GM18520 (cell line): Measurements from ENCODE around the gene GCFC2.
"Not testable (repeated sequence)": the region's sequence is repeated elsewhere in the genome, so short reads cannot be mapped to it uniquely, and the experiment has no call there.

Experiments
- ATAC-seq: cut with Tn5 transposase; IDR thresholded peaks from one replicate; pipeline ENCODE4 v1.9.1; 2021; ENCODE audit not compliant: unreplicated experiment

GCFC2 gene

DNA sequence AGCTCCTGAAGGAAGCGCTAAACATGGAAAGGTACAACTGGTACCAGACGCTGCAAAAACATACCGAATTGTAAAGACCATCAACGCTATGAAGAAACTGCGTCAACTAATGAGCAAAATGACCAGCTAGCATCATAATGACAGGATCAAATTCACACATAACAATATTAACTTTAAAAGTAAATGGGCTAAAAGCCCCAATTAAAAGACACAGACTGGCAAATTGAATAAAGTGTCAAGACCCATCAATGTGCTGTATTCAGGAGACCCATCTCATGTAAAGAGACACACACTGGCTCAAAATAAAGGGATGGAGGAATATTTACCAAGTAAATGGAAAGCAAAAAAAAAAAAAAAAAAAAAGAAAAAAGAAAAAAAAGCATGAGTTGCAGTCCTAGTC lies 27.3 kb downstream of the GCFC2 start:
- not testable (repeated sequence) for ATAC-seq

DNA sequence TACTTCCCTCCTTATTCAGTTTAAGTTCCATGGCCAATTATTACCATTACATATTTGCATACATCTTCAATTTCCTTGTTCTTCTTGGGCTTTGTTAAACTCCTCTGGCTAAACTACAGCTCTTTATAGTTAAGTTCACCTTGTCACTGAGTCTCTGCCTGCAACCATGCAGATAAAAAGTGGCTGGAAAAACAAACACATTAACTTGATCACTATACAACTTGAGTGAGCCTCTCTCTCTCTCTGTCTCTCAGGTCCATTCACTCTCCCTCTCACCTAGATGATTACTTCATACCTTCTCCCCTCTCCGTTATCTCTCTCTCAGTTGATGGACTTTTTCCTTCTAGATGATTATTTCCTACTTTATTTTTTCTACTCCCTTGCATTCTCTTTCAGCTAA lies 30.3 kb downstream of the GCFC2 start:
- ATAC-seq, result no peak

DNA sequence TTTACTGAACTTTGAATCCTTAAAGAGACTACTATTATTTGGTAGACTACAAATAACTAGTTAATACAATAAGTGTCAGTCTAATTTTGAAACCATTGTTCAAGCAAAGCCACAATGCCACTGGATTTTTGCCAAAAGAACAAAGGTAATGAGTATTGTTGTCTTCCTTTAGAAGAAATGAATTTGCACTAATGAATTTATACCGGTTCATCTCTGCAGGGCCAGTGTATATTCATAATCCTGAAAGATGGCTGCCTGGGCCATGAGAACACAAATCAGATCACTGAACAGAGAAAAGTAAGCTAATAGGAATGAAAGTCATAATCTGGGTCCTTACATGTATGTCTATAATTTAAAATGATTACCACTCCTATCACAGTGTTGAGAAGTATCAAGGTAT lies 31.2 kb downstream of the GCFC2 start:
- no peak for ATAC-seq

DNA sequence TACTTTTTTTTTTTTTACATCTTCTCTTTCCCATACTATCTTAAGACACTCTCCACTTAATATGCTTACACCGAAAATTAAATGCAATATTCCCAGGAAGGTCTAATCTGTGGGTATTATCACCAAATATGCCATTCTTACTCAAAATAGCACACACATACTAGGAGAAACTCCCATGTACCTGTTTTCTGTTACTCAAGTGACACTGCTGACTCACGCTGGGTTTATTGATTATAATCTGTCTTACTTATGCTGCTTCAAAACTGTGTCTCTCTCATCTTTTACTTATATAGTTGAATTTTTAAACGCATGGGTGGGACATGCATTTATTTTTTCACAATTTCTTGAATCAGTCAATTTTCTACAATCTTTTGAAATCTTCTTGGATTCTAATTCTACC lies 34.3 kb downstream of the GCFC2 start:
- no peak for ATAC-seq

DNA sequence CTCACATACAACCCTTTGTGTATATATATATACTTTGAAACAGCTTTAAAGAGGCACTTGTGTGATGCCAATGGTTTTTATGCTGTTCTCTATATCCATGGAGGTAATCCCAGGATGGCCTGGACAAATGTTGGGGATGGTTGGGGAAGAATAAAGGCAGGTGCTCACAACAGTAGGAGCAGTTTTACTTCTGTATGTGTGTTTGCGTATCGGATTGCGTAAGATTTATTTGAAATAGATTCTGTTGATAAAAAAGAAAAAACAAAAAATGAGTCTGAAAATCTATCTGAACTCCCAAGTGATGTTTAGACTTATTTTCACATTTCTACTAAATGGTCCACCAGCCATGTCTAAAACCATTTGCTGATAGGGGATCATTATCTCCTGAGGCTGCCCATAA lies 34.8 kb downstream of the GCFC2 start:
- no peak for ATAC-seq

DNA sequence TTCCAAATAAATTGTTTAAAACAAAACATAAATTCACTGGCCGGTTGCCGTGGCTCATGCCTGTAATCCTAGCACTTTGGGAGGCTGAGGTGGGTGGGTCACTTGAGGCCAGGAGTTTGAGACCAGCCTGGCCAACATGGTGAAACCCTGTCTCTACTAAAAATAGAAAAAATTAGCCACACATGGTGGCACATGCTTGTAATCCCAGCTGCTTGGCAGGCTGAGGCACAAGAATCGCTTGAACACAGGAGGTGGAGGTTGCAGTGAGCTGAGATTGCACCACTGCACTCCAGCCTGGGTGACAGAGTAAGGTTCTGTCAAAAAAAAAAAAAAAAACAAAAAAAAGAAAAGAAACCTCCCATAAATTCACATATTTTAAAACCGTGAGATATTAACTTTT lies 35.3 kb downstream of the GCFC2 start:
- ATAC-seq, result not testable (repeated sequence)

DNA sequence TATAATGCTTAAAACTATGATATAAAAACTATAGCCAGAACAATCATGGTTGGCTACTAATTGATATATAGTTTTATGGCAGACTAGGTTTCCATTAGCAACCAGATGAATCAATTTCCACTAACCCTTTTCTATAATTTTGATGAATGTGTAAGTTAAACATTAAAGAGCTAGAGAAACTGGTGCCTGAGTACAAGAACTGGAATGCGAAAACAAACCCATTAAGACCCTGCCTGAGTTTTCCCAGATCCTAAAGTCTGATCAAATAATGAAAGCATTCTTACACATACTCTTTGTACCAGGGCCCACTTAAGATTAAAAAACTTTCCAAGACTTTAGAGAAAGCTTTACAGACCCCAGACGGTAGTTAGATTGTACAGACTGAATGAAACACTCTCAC lies 42.8 kb downstream of the GCFC2 start:
- no peak for ATAC-seq

DNA sequence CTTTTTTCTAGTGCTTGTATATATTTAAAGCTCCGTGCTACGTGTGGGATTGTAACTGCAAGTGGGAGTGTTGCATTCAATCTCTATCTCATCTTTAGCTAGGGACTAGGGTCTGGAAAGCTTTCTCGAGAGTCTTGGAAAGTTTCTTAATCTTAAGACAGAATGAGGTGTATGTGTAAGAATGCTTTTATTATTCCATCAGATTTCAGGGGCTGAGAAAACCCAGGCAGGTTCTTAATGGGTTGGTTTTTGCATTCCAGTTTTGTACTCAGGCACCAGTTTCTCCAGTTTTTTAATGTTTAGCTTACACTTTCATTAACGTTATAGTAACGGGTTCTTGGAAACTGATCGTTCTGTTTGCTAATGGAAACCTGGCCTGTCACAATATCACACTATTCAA lies 43.8 kb downstream of the GCFC2 start:
- ATAC-seq, result no peak

DNA sequence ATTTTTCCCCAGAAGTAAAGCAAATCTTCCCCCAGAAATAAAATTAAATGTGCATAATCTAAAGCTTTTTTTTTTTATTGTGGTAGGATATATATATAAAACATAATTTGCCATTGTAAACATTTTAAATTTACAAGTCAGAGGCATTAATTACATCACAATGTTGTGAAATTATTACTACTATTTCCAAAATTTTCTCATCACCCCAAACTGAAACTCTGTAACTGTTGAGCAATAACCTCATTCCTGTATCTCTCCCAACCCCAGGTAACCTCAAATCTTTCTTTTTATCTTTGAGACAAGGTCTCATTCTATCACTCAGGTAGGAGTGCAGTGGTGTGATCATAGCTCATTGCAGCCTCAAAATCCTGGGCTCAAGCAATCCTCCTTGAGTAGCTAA lies 52.9 kb downstream of the GCFC2 start:
- ATAC-seq, result no peak

DNA sequence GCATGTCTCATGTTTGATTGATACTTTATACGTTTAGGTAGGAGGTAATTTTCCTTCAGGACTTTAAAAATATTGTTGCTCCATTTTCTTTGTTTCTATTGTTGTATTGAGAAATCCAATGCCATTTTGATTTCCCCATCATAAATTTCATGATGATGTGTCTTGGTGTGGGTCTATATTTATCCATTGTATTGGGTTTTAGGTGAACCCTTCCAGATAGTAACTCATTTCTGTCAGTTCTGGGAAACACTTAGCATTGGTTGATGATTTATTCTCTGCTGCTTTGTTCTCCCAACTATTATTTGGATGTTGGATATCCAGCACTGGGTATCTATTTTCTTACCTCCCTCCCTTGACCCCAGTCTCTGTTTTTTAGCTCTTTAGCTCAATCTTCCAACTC lies 54.2 kb downstream of the GCFC2 start:
- ATAC-seq, result no peak

DNA sequence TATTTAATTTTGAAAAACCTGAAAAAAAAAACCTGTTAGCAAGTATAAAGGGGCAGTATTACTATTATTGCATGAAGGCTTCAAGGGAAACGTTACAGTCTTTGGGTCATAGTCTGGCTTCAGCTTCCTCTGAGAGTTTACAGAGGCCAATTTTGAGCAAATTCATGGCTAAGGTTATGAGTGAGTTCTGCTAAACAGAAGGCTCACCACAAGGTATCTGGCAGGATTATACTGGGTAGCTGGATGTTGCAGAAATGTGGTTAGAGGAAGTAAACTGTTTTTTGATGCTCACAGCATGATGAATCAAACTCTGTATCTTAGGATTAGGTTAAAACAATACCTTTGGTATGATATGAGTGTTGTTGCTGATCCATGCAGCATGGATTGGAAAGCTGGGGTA lies 54.9 kb downstream of the GCFC2 start:
- no peak for ATAC-seq

DNA sequence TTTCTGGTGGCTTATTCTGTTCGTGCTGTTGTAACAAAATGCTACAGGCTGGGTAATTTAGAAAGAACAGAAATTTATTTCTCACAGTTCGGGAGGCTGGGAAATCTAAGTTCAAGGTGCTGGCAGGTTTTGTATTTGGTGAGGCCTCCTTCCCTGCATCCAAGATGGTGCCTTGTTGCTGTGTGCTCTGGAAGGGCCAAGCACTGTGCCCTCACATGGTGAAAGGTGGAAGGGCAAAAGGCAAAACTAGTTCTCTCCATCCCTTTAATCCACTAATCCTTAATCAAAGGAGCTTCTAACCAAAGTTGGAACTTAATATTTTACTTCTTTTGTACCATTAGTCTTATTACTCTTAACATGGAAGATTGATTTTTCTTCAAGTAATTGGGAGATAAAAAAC lies 56.7 kb downstream of the GCFC2 start:
- no peak for ATAC-seq

DNA sequence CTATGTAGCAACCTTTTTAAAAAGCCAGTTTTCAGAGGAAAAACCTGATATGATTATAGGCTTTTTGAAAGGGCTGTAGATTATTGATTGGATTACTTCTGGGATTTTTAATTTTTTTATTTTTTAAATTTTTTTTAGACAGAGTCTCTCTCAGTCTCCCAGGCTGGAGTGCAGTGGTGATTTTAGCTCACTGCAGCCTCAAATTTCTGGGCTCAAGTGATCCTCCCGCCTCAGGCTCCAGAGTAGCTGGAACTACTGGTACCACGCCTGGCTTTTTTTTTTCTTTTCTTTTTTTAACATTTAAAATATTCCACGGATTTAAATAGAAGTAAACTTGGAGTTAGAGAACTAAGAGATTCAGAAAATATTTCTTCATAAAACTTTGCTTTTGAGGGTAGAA lies 62.9 kb downstream of the GCFC2 start:
- no peak for ATAC-seq

DNA sequence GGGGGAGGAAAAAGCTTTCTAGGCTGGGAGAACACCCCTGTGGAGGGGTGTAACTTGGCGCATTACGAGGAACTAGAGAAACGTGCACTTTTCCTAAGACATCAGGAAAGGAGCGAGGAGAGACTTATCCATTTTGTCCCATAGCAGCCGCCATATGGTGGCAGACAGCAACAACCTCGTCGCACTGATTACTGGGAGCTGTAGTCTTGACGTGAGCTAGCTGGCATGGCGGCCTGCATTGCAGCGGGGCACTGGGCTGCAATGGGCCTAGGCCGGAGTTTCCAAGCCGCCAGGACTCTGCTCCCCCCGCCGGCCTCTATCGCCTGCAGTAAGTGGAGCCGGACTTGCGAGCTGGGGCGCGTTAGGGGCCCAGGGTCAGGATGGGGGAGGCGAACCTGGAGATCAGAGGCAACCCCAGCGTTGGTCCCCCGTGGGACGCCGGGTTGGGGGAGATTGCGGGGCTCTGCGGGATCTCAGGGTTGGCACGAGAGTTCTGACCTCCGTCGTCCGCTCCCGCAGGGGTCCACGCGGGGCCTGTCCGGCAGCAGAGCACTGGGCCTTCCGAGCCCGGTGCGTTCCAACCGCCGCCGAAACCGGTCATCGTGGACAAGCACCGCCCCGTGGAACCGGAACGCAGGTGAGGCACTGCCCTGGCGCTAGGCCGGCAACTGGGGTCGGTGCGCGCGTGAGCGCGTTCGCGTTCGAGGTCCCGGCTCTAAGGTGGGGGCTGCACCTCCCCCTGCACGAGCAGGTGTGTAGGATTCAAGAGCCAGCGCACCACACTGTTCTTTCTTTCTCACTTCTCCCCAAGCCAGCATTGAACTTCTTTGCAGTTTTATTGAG lies 63.9 kb downstream of the GCFC2 start, which contains the start of gene MRPL19:
TSS of gene MRPL19 (plus strand) at position 201 of the 843 bp plus-strand sequence. CDS start at position 226, 25 bp downstream.
- ATAC-seq, result peak; percentile 93

DNA sequence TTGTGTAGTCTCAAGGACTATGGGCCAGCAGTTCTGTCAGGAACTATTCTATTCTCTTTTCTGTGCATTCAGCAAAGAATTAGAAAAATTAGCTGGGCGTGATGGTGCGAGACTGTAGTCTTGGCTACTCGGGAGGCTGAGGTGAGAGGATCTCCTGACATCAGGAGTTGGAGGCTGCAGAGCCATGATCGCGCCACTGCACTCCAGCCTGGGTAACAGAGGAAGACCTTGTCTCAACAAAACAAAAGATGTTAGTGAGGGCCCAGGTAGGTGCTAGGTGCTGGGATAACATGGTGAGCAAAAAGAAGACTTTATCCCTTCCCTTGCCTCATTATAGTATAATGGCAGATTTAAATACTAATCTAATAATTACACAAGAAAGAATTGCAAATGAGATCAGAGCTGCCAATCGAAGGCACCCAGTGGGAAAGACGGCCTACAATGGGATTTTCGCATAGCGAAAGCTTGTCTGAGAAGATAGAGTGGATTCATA lies 64.6 kb downstream of the GCFC2 start:
- no peak for ATAC-seq

DNA sequence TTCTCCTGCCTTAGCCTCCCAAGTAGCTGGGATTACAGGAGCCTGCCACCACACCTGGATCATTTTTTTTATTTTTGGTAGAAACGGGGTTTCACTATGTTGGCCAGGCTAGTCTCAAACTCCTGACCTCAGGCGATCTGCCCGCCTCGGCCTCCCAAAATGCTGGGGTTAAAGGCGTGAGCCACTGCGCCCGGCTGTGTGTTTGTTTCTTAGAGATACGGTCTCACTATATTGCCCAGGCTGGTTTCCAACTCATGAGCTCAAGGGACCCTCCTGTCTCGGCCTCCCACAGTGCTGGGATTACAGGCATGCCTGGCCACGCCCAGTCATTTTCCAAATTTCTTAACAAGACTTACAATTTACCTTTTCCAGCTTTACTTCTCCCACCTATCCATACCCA lies 65.1 kb downstream of the GCFC2 start:
- ATAC-seq, result no peak

DNA sequence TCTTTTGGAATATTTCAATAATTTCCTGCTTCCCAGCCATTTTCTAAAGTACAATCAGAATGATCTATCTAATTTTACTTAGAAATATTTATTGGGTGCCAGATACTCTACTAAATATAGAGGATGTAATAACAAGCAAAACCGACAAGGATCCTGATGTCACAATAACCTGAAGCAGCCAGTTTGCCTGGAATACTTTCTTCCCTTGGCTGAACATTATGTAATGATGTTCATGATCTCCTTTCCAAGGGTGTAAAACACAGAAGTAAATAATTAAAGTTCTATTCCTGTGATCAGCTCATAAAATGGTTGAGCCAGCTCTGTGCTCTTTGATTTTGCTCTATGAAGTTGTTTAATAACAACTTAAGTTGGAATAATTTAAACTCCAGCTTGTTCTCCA lies 66.7 kb downstream of the GCFC2 start:
- no peak for ATAC-seq

DNA sequence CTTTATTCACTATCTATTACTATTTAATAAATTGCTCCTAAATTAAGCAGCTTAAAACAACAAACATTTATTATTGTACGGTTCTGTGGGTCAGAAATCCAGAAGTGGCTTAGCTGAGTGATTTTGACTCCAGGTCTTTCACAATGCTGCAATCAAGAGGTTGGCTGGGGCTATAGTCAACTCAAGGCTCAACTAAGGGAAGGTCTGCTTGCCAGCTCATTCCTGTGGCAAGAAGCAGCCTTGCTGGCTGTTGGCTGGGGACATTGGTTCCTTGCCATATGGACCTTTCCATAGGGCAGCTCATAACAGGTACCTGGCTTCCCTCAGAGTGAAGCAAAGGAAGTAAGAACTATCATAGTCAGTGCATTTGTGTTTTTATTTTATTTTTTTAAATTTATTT lies 69.1 kb downstream of the GCFC2 start:
- no peak for ATAC-seq

DNA sequence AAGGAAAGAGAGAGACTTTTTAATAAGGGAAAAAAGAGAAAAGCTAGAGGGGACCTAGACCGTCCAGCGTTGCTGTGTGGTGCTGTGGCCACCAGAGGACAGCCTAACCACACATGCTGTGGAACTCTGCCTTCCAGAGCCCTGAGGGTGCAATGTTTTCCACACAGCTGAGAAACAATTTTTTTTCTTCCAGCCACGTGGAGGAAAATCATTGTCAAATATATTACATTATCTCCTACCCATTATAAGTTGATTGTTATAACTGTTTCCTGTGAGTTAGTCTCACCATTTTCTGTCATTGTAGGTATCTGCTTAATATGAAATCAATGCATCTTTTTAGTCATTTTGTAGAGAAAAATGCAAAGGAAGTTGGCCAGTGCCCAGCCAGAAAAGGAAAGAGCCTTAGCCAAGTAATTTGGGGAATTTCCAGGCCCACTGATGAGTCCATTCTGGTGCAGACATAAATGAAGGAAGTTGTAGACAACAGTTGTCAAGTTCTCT lies 70.0 kb downstream of the GCFC2 start:
- peak; percentile 91 for ATAC-seq

DNA sequence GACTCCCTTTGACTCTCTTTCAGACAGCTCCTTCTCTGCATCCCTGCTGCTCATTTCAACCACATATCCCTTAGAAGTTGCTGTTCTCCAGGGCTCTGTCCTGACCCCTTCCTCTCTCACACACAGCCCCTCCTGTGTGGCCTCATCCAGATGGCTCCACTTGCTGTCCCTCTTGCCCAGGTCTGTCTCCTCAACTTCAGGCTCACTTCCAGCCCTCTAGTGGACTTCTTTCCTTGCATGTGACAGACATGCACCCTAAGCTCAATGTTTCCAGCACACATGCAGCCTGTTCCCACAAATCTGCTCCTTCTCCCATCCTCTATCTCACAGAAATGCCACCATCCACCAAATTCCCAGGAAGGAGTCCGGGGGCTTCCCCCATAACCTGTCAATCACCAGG lies 73.1 kb downstream of the GCFC2 start:
- ATAC-seq, result no peak

DNA sequence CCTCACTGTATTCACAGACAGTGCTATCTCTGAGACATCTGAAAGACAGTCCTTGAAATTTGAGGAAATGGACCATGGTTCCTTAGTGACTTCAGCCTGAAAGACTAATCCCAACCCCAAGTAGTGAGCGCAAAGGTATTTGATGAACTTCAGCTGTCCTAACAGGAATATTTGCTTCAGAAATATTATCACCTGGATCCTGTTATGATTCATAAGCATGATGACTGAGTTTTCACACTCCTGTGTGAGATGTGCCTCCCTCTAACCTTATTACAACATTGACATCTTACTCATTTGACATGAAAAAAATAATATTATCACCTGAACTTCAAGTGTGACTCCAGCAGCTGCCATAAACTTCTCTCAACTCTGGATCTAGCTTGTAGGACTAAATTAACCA lies 75.8 kb downstream of the GCFC2 start:
- no peak for ATAC-seq

DNA sequence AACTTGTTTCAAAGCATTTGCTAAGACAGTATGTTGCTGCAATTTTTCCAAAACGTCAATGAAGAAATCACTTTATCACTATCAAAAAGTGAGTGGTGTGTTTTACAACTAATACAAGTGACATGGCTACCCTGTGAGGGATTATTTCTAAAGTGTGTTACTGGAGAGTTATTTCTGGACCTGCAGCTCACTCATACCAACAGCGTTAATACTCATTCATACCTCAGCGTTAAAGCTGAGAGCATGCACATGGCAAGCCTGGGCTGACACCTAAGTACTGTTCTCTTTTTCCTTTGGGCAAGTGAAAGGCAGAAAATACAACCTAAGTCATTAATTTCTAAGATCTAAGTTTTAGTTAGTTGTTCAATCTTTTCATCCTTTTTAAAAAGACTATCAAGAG lies 77.1 kb downstream of the GCFC2 start:
- ATAC-seq, result no peak

DNA sequence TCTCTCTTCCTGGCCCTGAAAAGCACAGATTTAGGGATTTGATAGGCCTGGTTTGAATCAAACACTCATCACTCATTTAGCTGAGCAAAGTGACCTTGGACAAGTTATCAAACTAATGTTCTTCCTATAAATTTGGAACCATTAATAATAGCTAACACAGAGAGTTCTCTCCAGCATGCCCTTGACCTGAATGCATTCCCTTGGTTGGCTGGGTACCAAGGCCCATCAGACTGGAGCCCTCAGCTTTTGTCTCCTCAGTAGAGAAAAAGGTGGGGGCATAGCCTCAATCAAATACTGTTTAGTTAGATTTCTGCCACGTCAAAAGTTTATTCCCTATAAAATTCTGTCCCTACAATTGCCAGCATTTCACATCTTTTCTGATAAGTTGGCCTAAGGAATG lies 77.9 kb downstream of the GCFC2 start:
- ATAC-seq, result no peak
